Measurements from ENCODE around the gene SMIM41.
"Not testable (repeated sequence)": the region's sequence is repeated elsewhere in the genome, so short reads cannot be mapped to it uniquely, and the experiment has no call there.

SMIM41 gene

GRCh38 chr12:52097045-52097666 is 17.7 kb downstream of the SMIM41 start:
- TF ChIP-seq, protein P1, sequence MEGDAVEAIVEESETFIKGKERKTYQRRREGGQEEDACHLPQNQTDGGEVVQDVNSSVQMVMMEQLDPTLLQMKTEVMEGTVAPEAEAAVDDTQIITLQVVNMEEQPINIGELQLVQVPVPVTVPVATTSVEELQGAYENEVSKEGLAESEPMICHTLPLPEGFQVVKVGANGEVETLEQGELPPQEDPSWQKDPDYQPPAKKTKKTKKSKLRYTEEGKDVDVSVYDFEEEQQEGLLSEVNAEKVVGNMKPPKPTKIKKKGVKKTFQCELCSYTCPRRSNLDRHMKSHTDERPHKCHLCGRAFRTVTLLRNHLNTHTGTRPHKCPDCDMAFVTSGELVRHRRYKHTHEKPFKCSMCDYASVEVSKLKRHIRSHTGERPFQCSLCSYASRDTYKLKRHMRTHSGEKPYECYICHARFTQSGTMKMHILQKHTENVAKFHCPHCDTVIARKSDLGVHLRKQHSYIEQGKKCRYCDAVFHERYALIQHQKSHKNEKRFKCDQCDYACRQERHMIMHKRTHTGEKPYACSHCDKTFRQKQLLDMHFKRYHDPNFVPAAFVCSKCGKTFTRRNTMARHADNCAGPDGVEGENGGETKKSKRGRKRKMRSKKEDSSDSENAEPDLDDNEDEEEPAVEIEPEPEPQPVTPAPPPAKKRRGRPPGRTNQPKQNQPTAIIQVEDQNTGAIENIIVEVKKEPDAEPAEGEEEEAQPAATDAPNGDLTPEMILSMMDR (conservative IDR thresholded peaks at IDR 0.05; ENCODE audit: low read length): no peak
- no peak overlapping the region for H3K4me3 ChIP-seq (ENCODE audit: low read length)
- no peak for DNase-seq (ENCODE audit: low read depth)

- not testable (repeated sequence) for H3K4me3 ChIP-seq (ENCODE audit: low read length); DNase-seq (ENCODE audit: low read depth)
Measured at GRCh38 chr12:52104431-52105089, 25.1 kb downstream of the SMIM41 start.

DNA sequence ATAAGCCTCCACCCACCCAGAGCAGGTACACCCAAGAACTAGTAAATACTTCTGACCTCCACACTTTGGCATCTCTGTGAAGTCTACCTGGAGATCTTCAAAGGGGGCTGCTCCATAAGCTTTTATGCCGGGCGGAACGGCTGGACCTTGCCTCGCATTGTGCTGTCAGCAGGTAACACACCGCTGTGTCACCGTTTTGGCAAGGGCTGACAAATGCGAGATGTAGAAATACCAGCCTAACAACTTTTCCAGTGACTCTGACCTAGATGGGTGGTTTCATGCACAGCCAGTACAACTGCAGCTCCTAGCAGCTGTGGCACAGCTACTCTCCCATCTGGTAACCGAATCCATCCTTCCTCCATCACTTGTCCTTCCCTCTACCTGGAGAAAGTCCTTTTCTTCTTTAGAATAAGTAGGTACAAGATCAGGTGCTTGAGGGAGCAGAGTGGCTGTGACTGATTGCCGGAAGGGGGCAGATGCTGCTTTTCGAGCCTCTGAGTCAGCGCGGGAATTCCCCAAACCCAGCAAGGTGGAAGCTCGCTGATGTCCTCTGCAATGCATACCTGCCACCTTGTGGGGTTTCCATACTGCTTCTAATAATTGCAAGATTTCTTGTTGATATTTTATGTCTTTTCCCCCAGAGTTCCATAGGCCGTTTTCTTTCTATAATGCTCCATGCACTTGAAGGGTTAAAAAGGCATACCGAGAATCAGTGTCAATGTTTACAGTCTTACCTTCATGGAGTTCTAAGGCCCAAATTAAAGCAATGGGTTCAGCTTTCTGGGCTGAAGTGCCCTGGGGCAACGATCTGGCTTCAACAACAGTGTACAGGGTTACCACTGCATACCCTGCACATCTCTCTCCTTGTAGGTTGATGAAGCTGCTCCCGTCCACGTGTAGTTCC is 37.0 kb downstream of the SMIM41 start:
- not testable (repeated sequence) for H3K4me3 ChIP-seq (ENCODE audit: low read length); DNase-seq (ENCODE audit: low read depth)

DNA sequence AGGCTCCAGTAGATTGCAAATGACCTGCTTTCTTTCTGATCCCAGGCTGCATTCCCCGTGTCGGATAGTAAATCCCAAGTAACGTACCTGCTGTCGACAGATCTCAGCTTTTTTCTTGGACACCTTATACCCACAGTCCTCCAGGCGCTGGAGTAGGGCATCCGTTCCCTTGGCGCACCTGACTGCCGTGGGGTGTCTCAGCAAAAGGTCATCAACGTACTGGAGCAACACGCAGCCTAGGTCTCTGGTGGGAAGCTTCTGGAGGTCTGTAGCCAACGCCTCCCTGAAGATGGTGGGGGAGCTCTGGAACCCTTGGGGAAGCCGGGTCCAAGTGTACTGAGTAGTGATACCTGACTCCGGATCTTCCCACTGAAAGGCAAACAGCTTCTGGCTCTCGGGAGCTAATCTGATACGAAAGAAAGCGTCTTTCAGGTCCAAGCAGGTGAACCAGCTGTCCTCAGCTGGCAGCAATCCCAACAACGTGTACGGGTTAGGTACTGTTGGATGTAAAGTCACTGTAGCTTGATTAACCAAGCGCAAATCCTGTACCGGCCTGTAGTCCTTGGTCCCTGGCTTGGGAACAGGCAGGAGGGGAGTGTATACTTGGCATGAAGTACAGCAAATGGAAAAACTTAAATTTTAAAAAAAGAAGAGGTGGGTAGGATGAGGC is 38.4 kb downstream of the SMIM41 start:
- not testable (repeated sequence) for DNase-seq (ENCODE audit: low read depth); H3K4me3 ChIP-seq (ENCODE audit: low read length)

DNA sequence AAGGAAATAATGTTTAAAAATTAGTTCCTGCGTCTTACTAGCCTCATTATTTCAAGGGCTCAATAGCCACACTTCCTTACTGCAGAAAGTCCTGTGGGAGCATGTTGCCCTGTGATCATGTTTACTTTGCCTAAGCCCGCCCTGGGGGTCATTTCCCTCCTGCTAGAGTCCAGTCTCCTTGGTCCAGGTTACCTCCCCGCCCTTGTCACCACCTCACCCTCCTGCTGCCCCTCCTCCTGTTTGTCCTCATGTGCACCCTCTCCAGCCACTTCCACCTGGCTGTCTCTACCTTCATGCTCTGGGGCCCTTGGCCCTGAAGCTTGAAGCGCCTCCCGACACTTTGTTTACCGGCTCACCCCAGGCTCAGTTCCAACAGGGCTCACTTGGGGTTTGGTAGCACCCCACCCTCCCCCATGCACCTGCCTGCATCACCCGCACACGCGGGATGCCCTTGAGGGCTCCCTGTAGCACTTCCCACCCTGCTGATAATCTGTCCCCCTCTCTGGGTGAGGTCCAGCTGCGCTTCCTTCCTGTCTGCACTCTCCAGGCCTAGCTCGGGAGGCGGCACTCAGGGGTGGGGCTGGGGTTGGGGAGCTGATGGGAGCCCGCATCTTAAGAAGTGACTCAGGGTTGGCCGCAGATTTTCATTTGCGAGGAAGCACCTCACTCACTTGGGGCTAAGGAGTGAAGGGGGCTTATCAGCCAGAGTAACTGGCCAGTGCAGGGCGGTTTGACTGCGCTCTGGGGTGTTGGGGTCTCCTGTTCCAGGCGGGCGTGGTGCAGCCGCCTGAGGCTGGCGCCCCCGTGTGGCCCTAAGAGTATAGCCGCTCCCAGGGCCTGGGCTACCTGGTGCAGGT is 40.1 kb downstream of the SMIM41 start:
- no peak for DNase-seq (ENCODE audit: low read depth)
- H3K4me3 ChIP-seq (ENCODE audit: low read length): no peak overlapping the region
- TF ChIP-seq, protein P1 (conservative IDR thresholded peaks at IDR 0.05; ENCODE audit: low read length): peak; percentile 40

- TF ChIP-seq, protein P1 (conservative IDR thresholded peaks at IDR 0.05; ENCODE audit: low read length): no peak
- DNase-seq (ENCODE audit: low read depth): no peak
- no peak overlapping the region for H3K4me3 ChIP-seq (ENCODE audit: low read length)
Measured at GRCh38 chr12:52120951-52121823, 41.7 kb downstream of the SMIM41 start.

- no peak overlapping the region for H3K4me3 ChIP-seq (ENCODE audit: low read length)
- TF ChIP-seq, protein P1 (conservative IDR thresholded peaks at IDR 0.05; ENCODE audit: low read length): peak; percentile 68
- DNase-seq (ENCODE audit: low read depth): peak; percentile 40
Measured at GRCh38 chr12:52121824-52122539, 42.5 kb downstream of the SMIM41 start.

Data from AG10803 (cell line).